GM12872 (cell line): Measurements from ENCODE around the gene STX4.

Experiments
- CTCF ChIP-seq: IDR thresholded peaks from 3 replicates; pipeline ENCODE4 v1.5.1; 2011; ENCODE audit warnings: low read depth, mild to moderate bottlenecking, low read length, moderate library complexity; ENCODE audit not compliant: insufficient read depth

The STX4 gene

GRCh38 chr16:31055613-31056012 is 22.3 kb downstream of the STX4 start:
- TF ChIP-seq CTCF, result no peak

- TF ChIP-seq CTCF, result no peak
Observed at GRCh38 chr16:31061126-31061812, 27.9 kb downstream of the STX4 start.

- TF ChIP-seq CTCF, result no peak
Observed at GRCh38 chr16:31061813-31062440, 28.6 kb downstream of the STX4 start.

GRCh38 chr16:31063495-31063842 is 30.1 kb downstream of the STX4 start:
- no peak for TF ChIP-seq CTCF

- TF ChIP-seq CTCF, result no peak
Observed at GRCh38 chr16:31063843-31064611, 30.7 kb downstream of the STX4 start.

- TF ChIP-seq CTCF, result no peak
Observed at GRCh38 chr16:31064882-31065461, 31.6 kb downstream of the STX4 start.

GRCh38 chr16:31067342-31067741 is 34.0 kb downstream of the STX4 start:
- no peak for TF ChIP-seq CTCF
